ENCODE measurements around the gene ARSA.
"Not testable (repeated sequence)": the region's sequence is repeated elsewhere in the genome, so short reads cannot be mapped to it uniquely, and the experiment has no call there.

Gene ARSA

DNA sequence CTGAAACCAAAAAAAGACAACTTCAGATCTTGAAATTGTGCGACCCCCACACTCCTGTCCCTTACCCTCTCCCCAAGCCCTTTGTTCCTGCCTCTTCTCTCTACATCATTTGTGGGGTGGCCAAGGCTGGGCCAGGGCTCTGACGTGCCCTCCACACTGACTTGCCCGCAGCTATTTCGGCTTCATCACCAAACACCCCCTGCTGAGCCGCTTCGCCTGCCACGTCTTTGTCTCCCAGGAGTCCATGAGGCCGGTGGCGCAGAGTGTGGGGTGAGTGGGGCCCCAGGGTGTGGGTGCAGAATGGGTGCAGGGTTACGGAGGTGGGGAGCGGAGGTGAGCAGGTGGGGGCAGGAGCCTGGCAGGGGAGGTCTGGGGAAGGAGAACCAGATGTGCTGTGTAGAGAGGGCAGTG lies 17.9 kb downstream of the ARSA start:
- Histone ChIP-seq H3K27me3 (ENCODE audit: insufficient read depth, low read length) (no peaks in the 10 kb centered on the region), H3K9me3 (ENCODE audit: low read length) (no peaks in the 10 kb centered on the region), H3K4me1 (ENCODE audit: insufficient read depth, low read length) (no peaks in the 10 kb centered on the region), H3K36me3 (ENCODE audit: insufficient read depth, low read length) (peaks cover 35% of the 10 kb centered on the region), H2AFZ (ENCODE audit: low read depth, low read length) (no peak overlapping the region), H3K4me3 (ENCODE audit: low read length) (no peak overlapping the region)

GRCh38 chr22:50609599-50609998 lies 18.4 kb downstream of the ARSA start:
- H3K4me1 ChIP-seq (ENCODE audit: insufficient read depth, low read length), result no peaks in the 10 kb centered on the region
- H3K9me3 ChIP-seq (ENCODE audit: low read length), result no peaks in the 10 kb centered on the region
- no peak overlapping the region for H3K4me3 ChIP-seq (ENCODE audit: low read length)
- H3K27me3 ChIP-seq (ENCODE audit: insufficient read depth, low read length), result no peaks in the 10 kb centered on the region
- no peak overlapping the region for H2AFZ ChIP-seq (ENCODE audit: low read depth, low read length)
- peaks cover 39% of the 10 kb centered on the region for H3K36me3 ChIP-seq (ENCODE audit: insufficient read depth, low read length)

GRCh38 chr22:50608996-50609395 lies 19.0 kb downstream of the ARSA start:
- no peaks in the 10 kb centered on the region for H3K9me3 ChIP-seq (ENCODE audit: low read length)
- no peaks in the 10 kb centered on the region for H3K4me1 ChIP-seq (ENCODE audit: insufficient read depth, low read length)
- no peak overlapping the region for H2AFZ ChIP-seq (ENCODE audit: low read depth, low read length)
- no peak overlapping the region for H3K4me3 ChIP-seq (ENCODE audit: low read length)
- H3K36me3 ChIP-seq (ENCODE audit: insufficient read depth, low read length), result peaks cover 41% of the 10 kb centered on the region
- no peaks in the 10 kb centered on the region for H3K27me3 ChIP-seq (ENCODE audit: insufficient read depth, low read length)

- H3K9me3 ChIP-seq (ENCODE audit: low read length); H3K4me3 ChIP-seq (ENCODE audit: low read length); H3K4me1 ChIP-seq (ENCODE audit: insufficient read depth, low read length); H2AFZ ChIP-seq (ENCODE audit: low read depth, low read length); H3K27me3 ChIP-seq (ENCODE audit: insufficient read depth, low read length): not testable (repeated sequence)
- H3K36me3 ChIP-seq (ENCODE audit: insufficient read depth, low read length), result peaks cover 44% of the 10 kb centered on the region
Measured at GRCh38 chr22:50608058-50608840, 19.7 kb downstream of the ARSA start.

DNA sequence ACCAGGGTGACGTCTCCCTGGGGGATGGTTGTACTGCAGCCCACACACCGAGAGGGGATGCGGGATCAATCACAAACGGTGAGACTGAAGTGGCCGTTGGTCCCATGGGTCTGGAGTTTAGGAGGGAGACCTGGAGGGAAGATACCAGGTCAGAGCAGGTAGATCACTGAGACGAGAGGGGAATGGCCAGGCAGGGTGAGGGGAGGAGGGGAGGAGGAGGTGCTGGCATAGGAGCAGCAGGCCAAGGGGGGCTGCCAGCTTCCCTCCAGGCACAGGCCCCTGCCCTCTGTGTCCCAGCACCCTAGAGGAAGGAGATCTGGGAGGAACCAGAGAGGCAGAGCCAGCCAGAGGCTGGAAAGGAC lies 20.3 kb downstream of the ARSA start:
- Histone ChIP-seq H2AFZ (ENCODE audit: low read depth, low read length) (no peak overlapping the region), H3K4me1 (ENCODE audit: insufficient read depth, low read length) (no peaks in the 10 kb centered on the region), H3K27me3 (ENCODE audit: insufficient read depth, low read length) (no peaks in the 10 kb centered on the region), H3K36me3 (ENCODE audit: insufficient read depth, low read length) (peaks cover 50% of the 10 kb centered on the region), H3K4me3 (ENCODE audit: low read length) (no peak overlapping the region), H3K9me3 (ENCODE audit: low read length) (no peaks in the 10 kb centered on the region)

GRCh38 chr22:50606946-50607658 lies 20.9 kb downstream of the ARSA start:
- H2AFZ ChIP-seq (ENCODE audit: low read depth, low read length), result no peak overlapping the region
- H3K9me3 ChIP-seq (ENCODE audit: low read length), result no peaks in the 10 kb centered on the region
- H3K4me3 ChIP-seq (ENCODE audit: low read length), result no peak overlapping the region
- peaks cover 2% of the 10 kb centered on the region for H3K4me1 ChIP-seq (ENCODE audit: insufficient read depth, low read length)
- no peaks in the 10 kb centered on the region for H3K27me3 ChIP-seq (ENCODE audit: insufficient read depth, low read length)
- H3K36me3 ChIP-seq (ENCODE audit: insufficient read depth, low read length), result peaks cover 50% of the 10 kb centered on the region

GRCh38 chr22:50606165-50606945 lies 21.6 kb downstream of the ARSA start:
- Histone ChIP-seq H3K9me3 (ENCODE audit: low read length) (no peaks in the 10 kb centered on the region), H2AFZ (ENCODE audit: low read depth, low read length) (no peak overlapping the region), H3K36me3 (ENCODE audit: insufficient read depth, low read length) (peaks cover 50% of the 10 kb centered on the region), H3K4me1 (ENCODE audit: insufficient read depth, low read length) (peaks cover 9% of the 10 kb centered on the region), H3K27me3 (ENCODE audit: insufficient read depth, low read length) (no peaks in the 10 kb centered on the region), H3K4me3 (ENCODE audit: low read length) (no peak overlapping the region)

DNA sequence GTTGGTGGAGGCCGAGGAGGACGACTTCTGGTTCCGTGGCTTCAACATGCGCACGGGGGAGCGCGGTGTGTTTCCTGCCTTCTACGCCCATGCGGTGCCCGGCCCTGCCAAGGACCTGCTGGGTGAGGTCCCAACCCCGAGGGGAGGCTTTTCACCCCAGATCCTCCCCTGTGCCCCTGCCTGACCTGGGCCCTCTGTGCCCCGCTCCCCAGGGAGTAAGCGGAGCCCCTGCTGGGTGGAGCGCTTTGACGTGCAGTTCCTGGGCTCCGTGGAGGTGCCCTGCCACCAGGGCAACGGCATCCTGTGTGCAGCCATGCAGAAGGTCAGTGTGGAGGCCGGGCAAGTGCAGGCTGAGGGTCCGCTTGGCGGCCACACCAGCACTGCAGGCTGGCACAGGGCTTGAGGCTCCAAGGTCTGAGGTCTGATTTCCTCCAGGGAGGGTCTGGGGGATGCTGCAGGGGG lies 22.3 kb downstream of the ARSA start:
- Histone ChIP-seq H3K4me3 (ENCODE audit: low read length) (no peak overlapping the region), H2AFZ (ENCODE audit: low read depth, low read length) (no peak overlapping the region), H3K27me3 (ENCODE audit: insufficient read depth, low read length) (no peaks in the 10 kb centered on the region)

GRCh38 chr22:50605002-50605612 lies 22.8 kb downstream of the ARSA start:
- Histone ChIP-seq H3K36me3 (ENCODE audit: insufficient read depth, low read length) (peaks cover 43% of the 10 kb centered on the region), H3K4me1 (ENCODE audit: insufficient read depth, low read length) (peaks cover 9% of the 10 kb centered on the region), H3K9me3 (ENCODE audit: low read length) (no peaks in the 10 kb centered on the region), H3K4me3 (ENCODE audit: low read length) (no peak overlapping the region), H3K27me3 (ENCODE audit: insufficient read depth, low read length) (no peaks in the 10 kb centered on the region), H2AFZ (ENCODE audit: low read depth, low read length) (no peak overlapping the region)

More for the DNA sequence above, 22.3 kb downstream of the ARSA start:
- H3K4me1 ChIP-seq (ENCODE audit: insufficient read depth, low read length), result peaks cover 9% of the 10 kb centered on the region
- H3K9me3 ChIP-seq (ENCODE audit: low read length), result no peaks in the 10 kb centered on the region
- peaks cover 46% of the 10 kb centered on the region for H3K36me3 ChIP-seq (ENCODE audit: insufficient read depth, low read length)

DNA sequence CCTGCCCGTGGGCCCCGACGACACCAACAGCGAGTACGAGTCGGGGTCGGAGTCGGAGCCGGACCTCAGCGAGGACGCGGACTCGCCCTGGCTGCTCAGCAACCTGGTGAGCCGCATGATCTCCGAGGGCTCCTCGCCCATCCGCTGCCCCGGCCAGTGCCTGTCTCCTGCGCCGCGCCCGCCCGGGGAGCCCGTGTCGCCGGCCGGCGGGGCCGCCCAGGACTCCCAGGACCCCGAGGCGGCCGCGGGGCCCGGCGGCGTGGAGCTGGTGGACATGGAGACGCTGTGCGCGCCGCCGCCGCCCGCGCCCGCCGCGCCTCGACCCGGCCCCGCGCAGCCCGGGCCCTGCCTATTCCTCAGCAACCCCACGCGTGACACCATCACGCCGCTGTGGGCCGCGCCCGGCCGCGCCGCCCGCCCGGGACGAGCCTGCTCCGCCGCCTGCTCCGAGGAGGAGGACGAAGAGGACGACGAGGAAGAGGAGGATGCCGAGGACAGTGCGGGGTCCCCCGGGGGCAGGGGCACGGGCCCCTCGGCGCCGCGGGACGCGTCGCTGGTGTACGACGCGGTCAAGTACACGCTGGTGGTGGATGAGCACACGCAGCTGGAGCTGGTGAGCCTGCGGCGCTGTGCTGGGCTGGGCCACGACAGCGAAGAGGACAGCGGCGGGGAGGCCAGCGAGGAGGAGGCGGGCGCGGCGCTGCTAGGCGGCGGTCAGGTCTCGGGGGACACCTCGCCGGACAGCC lies 23.5 kb downstream of the ARSA start:
- Histone ChIP-seq H3K27me3 (ENCODE audit: insufficient read depth, low read length) (no peaks in the 10 kb centered on the region), H3K9me3 (ENCODE audit: low read length) (no peaks in the 10 kb centered on the region), H2AFZ (ENCODE audit: low read depth, low read length) (no peak overlapping the region), H3K36me3 (ENCODE audit: insufficient read depth, low read length) (peaks cover 43% of the 10 kb centered on the region), H3K4me1 (ENCODE audit: insufficient read depth, low read length) (peaks cover 15% of the 10 kb centered on the region), H3K4me3 (ENCODE audit: low read length) (no peak overlapping the region)

DNA sequence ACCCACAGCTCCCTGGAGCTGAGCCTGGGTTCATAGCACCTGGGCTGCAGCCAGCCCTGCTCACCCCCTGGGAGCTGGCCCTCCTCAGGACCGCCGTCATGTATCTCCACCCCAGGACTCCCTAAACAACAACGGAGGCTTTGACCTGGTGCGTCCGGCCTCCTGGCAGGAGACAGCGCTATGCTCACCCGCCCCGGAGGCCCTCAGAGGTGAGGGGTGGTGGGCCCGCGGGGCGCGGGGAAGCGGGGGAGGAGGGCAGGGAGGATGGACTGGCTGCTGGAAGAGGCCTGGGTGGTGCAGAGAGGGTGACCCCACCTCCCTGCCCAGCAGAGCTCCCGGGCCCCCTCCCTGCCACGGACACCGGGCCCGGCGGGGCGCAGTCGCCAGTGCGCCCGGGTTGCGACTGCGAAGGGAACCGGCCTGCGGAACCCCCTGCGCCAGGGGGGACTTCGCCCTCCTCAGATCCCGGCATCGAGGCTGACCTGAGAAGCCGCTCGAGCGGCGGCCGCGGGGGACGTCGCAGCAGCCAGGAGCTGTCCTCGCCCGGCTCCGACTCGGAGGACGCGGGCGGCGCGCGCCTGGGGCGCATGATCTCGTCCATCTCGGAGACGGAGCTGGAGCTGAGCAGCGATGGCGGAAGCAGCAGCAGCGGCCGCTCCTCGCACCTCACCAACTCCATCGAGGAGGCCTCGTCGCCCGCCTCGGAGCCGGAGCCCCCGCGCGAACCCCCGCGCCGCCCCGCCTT lies 24.3 kb downstream of the ARSA start:
- Histone ChIP-seq H3K36me3 (ENCODE audit: insufficient read depth, low read length) (peaks cover 40% of the 10 kb centered on the region), H3K4me3 (ENCODE audit: low read length) (no peak overlapping the region), H3K27me3 (ENCODE audit: insufficient read depth, low read length) (no peaks in the 10 kb centered on the region), H3K9me3 (ENCODE audit: low read length) (no peaks in the 10 kb centered on the region), H2AFZ (ENCODE audit: low read depth, low read length) (no peak overlapping the region), H3K4me1 (ENCODE audit: insufficient read depth, low read length) (peaks cover 15% of the 10 kb centered on the region)

GRCh38 chr22:50602338-50602700 lies 25.6 kb downstream of the ARSA start:
- H3K9me3 ChIP-seq (ENCODE audit: low read length), result no peaks in the 10 kb centered on the region
- H3K36me3 ChIP-seq (ENCODE audit: insufficient read depth, low read length), result peaks cover 38% of the 10 kb centered on the region
- peaks cover 15% of the 10 kb centered on the region for H3K4me1 ChIP-seq (ENCODE audit: insufficient read depth, low read length)
- H2AFZ ChIP-seq (ENCODE audit: low read depth, low read length), result no peak overlapping the region
- H3K4me3 ChIP-seq (ENCODE audit: low read length), result no peak overlapping the region
- no peaks in the 10 kb centered on the region for H3K27me3 ChIP-seq (ENCODE audit: insufficient read depth, low read length)

Measured in neuron (in vitro differentiated cells).